Measurements from ENCODE around the gene APEH. TPM values are rescaled to one million over a fixed set of nuclear protein-coding genes. Genes with fewer than 3 reads are reported as not detected.

APEH gene
- total RNA-seq, 4 donors from 2014 or later, result 48.2 to 75.5 (median 68.1) TPM

- no peak for DNase-seq (ENCODE audit: extremely low spot score)
- Histone ChIP-seq H3K4me1 (peaks cover 0 to 7% (median 6%) of the 10 kb centered on the region in 4 donors), H3K9me3 (no peaks in the 10 kb centered on the region), H3K27ac (replicated peaks in 1 of 4) (no peak overlapping the region), H3K27me3 (peaks cover 0 to 12% (median 0%) of the 10 kb centered on the region in 4 donors), H3K36me3 (no peaks in the 10 kb centered on the region), H3K4me3 (no peak overlapping the region)
- intact Hi-C loops (cut with DNase I), result no loop called here
- WGBS, result 80% methylated on average over 3 of the region's 10 CpGs
- TF ChIP-seq EP300 (IDR thresholded peaks at IDR 0.05) (no peak), CTCF (IDR thresholded peaks at IDR 0.05) (no peak), POLR2AphosphoS5 (IDR thresholded peaks at IDR 0.05) (no peak), POLR2A (IDR thresholded peaks at IDR 0.05; ENCODE audit: low read depth) (no peak)
Observed at GRCh38 chr3:49654955-49655556, 19.1 kb upstream of the APEH start.

- Histone ChIP-seq H3K4me3 (no peak overlapping the region), H3K27ac (replicated peaks in 1 of 4) (no peak overlapping the region), H3K27me3 (peaks cover 0 to 12% (median 0%) of the 10 kb centered on the region in 4 donors), H3K9me3 (no peaks in the 10 kb centered on the region), H3K4me1 (peaks cover 0 to 7% (median 6%) of the 10 kb centered on the region in 4 donors), H3K36me3 (no peaks in the 10 kb centered on the region)
- 97% methylated on average over 16 of the region's 19 CpGs for WGBS
- no peak for DNase-seq (ENCODE audit: extremely low spot score)
- intact Hi-C loops (cut with DNase I), result no loop called here
- no peak for TF ChIP-seq CTCF (IDR thresholded peaks at IDR 0.05)
- TF ChIP-seq EP300 (IDR thresholded peaks at IDR 0.05), result no peak
- TF ChIP-seq POLR2A (IDR thresholded peaks at IDR 0.05; ENCODE audit: low read depth), result no peak
- no peak for TF ChIP-seq POLR2AphosphoS5 (IDR thresholded peaks at IDR 0.05)
Observed at GRCh38 chr3:49655731-49656285, 18.3 kb upstream of the APEH start.

- Histone ChIP-seq H3K4me3 (no peak overlapping the region), H3K36me3 (no peaks in the 10 kb centered on the region), H3K27me3 (peaks cover 0 to 15% (median 0%) of the 10 kb centered on the region in 4 donors), H3K9me3 (no peaks in the 10 kb centered on the region), H3K4me1 (peaks cover 0 to 7% (median 6%) of the 10 kb centered on the region in 4 donors), H3K27ac (replicated peaks in 1 of 4) (no peak overlapping the region)
- TF ChIP-seq POLR2AphosphoS5 (IDR thresholded peaks at IDR 0.05) (no peak), POLR2A (IDR thresholded peaks at IDR 0.05; ENCODE audit: low read depth) (no peak), EP300 (IDR thresholded peaks at IDR 0.05) (no peak), CTCF (IDR thresholded peaks at IDR 0.05) (no peak)
- WGBS, result 57% methylated on average over 14 of the region's 18 CpGs
- intact Hi-C loops (cut with DNase I), result no loop called here
- DNase-seq (ENCODE audit: extremely low spot score), result no peak
Observed at GRCh38 chr3:49656541-49657112, 17.5 kb upstream of the APEH start.

- TF ChIP-seq POLR2A (IDR thresholded peaks at IDR 0.05; ENCODE audit: low read depth) (no peak), CTCF (IDR thresholded peaks at IDR 0.05) (no peak), POLR2AphosphoS5 (IDR thresholded peaks at IDR 0.05) (no peak), EP300 (IDR thresholded peaks at IDR 0.05) (no peak)
- H3K4me1 ChIP-seq, result peaks cover 0 to 7% (median 6%) of the 10 kb centered on the region in 4 donors
- H3K9me3 ChIP-seq, result no peaks in the 10 kb centered on the region
- H3K4me3 ChIP-seq, result no peak overlapping the region
- WGBS, result 94% methylated on average over 30 of the region's 36 CpGs
- DNase-seq (ENCODE audit: extremely low spot score), result no peak
- H3K27ac ChIP-seq (replicated peaks in 1 of 4), result no peak overlapping the region
- intact Hi-C loops (cut with DNase I), result no loop called here
- no peaks in the 10 kb centered on the region for H3K36me3 ChIP-seq
- H3K27me3 ChIP-seq, result peaks cover 0 to 22% (median 0%) of the 10 kb centered on the region in 4 donors
Observed at GRCh38 chr3:49657208-49657915, 16.8 kb upstream of the APEH start.

Measured in esophagus muscularis mucosa (tissue), 4 donors.